Lower leg skin (tissue), 4 donors: ENCODE results near the gene GRN. TPM values are rescaled to one million over a fixed set of nuclear protein-coding genes. Genes with fewer than 3 reads are reported as not detected.
"Not testable (repeated sequence)": the region's sequence is repeated elsewhere in the genome, so short reads cannot be mapped to it uniquely, and the experiment has no call there.

ENCODE experiments used
- DNase-seq, 2 donors: peaks; one replicate each; pipeline ENCODE4 v3.0.0-alpha.2; 2019; ENCODE audit warnings: low spot score in 2 of 2
- H3K4me3 ChIP-seq: fragments of 200-600 bp; sonication (generic); 2 replicates; pipeline ENCODE4 v1.5.1; 2017; ENCODE audit warnings: mild to moderate bottlenecking, low read depth; ENCODE audit not compliant: poor library complexity, severe bottlenecking
- POLR2A ChIP-seq, 2 donors: fragments of 450-650 bp; IDR thresholded peaks; one replicate each; pipeline ENCODE4 v1.6.1; 2016 to 2017; ENCODE audit warnings: antibody characterized with exemption in 2 of 2, mild to moderate bottlenecking in 1 of 2, moderate library complexity in 1 of 2
- WGBS, 2 donors: methylation state at CpG; one replicate each; pipeline ENCODE4 v1.1.5; 2018; 5-methylcytosine and 5-hydroxymethylcytosine counted together
- intact Hi-C: fragments of 100-400 bp; cut with DNase I; formaldehyde crosslinking; loops from one replicate; pipeline ENCODE4 v1.15.0; 2023; ENCODE audit warnings: low total_unique reads
- total RNA-seq, 4 donors: library from RNA; depleted of rRNA; stranded (reverse); fragments of >200 nt; gene quantifications; one replicate each; pipeline ENCODE4 v1.1.0, GENCODE V29; 2016
- TF ChIP-seq, protein P1 (sequence below), 3 donors: fragments of 450-650 bp; IDR thresholded peaks; one replicate each; pipeline ENCODE4 v1.5.1; 2016; ENCODE audit warnings: antibody characterized with exemption in 3 of 3, mild to moderate bottlenecking in 3 of 3, moderate library complexity in 2 of 3

GRN gene
- total RNA-seq, 4 donors from 2014 or later, result 272 to 295 (median 283) TPM

- no peak for TF ChIP-seq POLR2A (IDR thresholded peaks at IDR 0.05)
- TF ChIP-seq, protein P1, sequence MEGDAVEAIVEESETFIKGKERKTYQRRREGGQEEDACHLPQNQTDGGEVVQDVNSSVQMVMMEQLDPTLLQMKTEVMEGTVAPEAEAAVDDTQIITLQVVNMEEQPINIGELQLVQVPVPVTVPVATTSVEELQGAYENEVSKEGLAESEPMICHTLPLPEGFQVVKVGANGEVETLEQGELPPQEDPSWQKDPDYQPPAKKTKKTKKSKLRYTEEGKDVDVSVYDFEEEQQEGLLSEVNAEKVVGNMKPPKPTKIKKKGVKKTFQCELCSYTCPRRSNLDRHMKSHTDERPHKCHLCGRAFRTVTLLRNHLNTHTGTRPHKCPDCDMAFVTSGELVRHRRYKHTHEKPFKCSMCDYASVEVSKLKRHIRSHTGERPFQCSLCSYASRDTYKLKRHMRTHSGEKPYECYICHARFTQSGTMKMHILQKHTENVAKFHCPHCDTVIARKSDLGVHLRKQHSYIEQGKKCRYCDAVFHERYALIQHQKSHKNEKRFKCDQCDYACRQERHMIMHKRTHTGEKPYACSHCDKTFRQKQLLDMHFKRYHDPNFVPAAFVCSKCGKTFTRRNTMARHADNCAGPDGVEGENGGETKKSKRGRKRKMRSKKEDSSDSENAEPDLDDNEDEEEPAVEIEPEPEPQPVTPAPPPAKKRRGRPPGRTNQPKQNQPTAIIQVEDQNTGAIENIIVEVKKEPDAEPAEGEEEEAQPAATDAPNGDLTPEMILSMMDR (IDR thresholded peaks at IDR 0.05), result no peak
- H3K4me3 ChIP-seq, result no peak overlapping the region
- no peak for DNase-seq
- 74 to 80% methylated on average over 10 of the region's 10 CpGs for WGBS, 2 donors
- intact Hi-C loops, result no loop called here
Observed at GRCh38 chr17:44390250-44390870, 45.3 kb downstream of the GRN start.

GRCh38 chr17:44394112-44394511, 49.0 kb downstream of the GRN start:
- H3K4me3 ChIP-seq, DNase-seq, intact Hi-C loops: not testable (repeated sequence)
- WGBS, 2 donors, result 94 to 96% methylated on average over 9 of the region's 9 CpGs

DNA sequence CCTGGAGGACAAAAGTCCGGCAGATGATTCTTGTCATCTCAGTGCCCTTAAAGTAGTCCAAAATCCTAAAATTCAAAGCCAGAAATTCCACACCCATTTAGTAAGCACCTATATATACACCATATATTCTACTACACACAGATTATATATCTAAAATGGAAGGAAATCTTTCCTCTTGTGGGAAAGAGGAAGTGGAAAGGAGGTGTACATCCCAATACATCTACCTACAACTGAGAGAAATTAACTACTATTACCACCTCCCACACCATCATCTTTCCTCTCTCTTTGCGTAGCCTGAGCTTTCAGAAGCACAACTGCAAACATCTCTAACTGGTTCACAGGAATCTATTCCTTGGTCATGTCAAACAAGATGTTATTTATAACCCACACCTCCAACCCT, 49.7 kb downstream of the GRN start:
- intact Hi-C loops, result no loop called here

DNA sequence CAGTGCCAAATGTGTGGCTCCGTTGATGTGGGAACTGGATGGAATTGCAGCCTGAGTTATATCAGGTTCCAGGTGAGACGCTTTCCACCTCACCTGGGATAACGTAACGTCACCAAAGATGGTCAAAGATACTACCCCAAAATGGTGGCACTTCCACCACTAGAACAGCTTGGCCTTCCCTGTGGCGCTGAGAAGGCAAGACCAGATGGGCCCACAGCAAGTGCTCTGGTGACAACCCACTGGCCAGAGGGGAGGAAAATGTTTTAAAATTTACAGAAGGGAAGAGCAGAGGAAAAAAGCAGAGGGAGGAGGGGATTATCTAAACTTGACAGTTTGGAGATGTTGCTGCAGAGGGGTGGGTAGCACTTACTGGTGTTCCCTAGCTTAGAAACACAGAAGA, 51.8 kb downstream of the GRN start:
- WGBS, 2 donors, result 93 to 98% methylated on average over 5 of the region's 5 CpGs
- H3K4me3 ChIP-seq, result no peak overlapping the region
- intact Hi-C loops, result no loop called here
- TF ChIP-seq, protein P1 (IDR thresholded peaks at IDR 0.05), result no peak
- TF ChIP-seq POLR2A (IDR thresholded peaks at IDR 0.05), result no peak
- no peak for DNase-seq

More for the DNA sequence above, 49.7 kb downstream of the GRN start:
- no peak overlapping the region for H3K4me3 ChIP-seq
- 91 to 98% methylated on average over 2 of the region's 2 CpGs for whole genome bisulfite sequencing, 2 donors
- DNase-seq, result no peak
- TF ChIP-seq, protein P1 (IDR thresholded peaks at IDR 0.05), result no peak
- no peak for TF ChIP-seq POLR2A (IDR thresholded peaks at IDR 0.05)

DNA sequence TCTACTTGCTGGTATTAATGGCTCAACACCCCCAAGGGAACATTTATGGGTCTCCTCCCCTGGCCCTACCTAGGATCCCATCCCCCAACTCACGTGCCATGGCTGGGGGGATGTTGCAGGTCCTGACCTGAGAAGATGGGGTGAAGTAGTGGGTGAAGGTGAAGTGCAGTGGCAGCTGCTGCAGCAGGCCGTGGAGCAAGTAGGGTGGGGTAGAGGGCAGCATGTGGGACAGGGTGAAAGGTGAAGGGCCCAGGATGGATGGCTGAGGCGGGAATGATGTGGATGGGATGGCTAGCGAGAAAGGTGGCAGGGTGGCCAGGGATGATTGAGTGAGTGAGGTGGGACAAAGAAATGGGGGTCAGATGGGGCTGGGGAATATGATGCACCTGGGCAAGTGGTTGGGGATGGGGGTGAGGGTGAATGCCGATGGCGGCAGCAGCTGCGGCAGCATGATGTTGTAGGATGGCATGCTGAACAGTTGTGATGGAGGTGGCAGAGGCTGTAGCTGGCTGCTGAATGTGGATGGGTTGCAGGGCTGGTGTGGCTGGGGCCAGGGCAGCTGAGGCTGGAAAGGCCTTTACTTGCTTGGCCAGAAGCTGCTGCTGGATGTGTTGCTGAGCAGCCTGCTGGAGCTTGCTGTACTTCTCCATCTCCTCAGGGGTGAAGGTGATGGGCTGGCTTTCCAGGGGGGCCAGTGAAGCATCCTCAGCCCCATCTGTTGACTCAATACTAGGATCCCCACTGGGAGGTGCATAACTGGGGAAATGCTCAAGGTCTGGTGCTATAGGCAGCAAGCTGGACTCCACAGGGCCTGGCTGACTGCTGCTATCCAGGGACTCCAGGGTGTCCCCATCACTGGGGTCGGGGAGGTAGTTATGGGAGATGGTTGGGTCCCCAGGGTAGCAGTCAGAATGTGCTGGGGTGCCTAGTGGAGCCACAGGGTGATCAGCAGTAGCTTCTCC, 52.7 kb downstream of the GRN start:
- WGBS, 2 donors, result 93 to 95% methylated on average over 8 of the region's 8 CpGs
- no peak overlapping the region for H3K4me3 ChIP-seq
- TF ChIP-seq, protein P1 (IDR thresholded peaks at IDR 0.05), result no peak
- no peak for TF ChIP-seq POLR2A (IDR thresholded peaks at IDR 0.05)
- no peak for DNase-seq
- intact Hi-C loops, result no loop called here
